MM.1S (cell line): ENCODE data around the gene FBXO44.
A peak's percentile ranks its signal among the peaks of the same experiment; 100 is the strongest.

Experiments
- DNase-seq: peaks from one replicate; pipeline ENCODE4 v3.0.0-alpha.2; 2015
- H2AFZ ChIP-seq: fragments of 300-600 bp; sonication (generic); 2 replicates; pipeline ENCODE4 v1.6.0; 2016; ENCODE audit warnings: antibody characterized with exemption, low read length
- H3F3A ChIP-seq: fragments of 300-600 bp; sonication (generic); 2 replicates; pipeline ENCODE4 v1.6.1; 2016; ENCODE audit warnings: mild to moderate bottlenecking, antibody characterized with exemption, low read length, moderate library complexity, mixed read lengths; ENCODE audit not compliant: insufficient read depth
- H3K27ac ChIP-seq: fragments of 300-600 bp; sonication (generic); 2 replicates; pipeline ENCODE4 v1.5.1; 2016; ENCODE audit warnings: mild to moderate bottlenecking, low read length
- H3K27me3 ChIP-seq: fragments of 300-600 bp; sonication (generic); replicated peaks from 2 replicates; pipeline ENCODE4 v1.6.0; 2016; ENCODE audit warnings: low read length; ENCODE audit not compliant: insufficient read depth
- H3K36me3 ChIP-seq: fragments of 300-600 bp; sonication (generic); replicated peaks from 2 replicates; pipeline ENCODE4 v1.6.1; 2016; ENCODE audit warnings: mild to moderate bottlenecking, low read length, mixed read lengths; ENCODE audit not compliant: insufficient read depth
- H3K4me1 ChIP-seq: fragments of 300-600 bp; sonication (generic); 2 replicates; pipeline ENCODE4 v1.6.1; 2016; ENCODE audit warnings: low read length, mixed read lengths
- H3K4me2 ChIP-seq: fragments of 300-600 bp; sonication (generic); 2 replicates; pipeline ENCODE4 v1.6.0; 2016; ENCODE audit warnings: low read depth, low read length
- H3K4me3 ChIP-seq: fragments of 300-600 bp; sonication (generic); 2 replicates; pipeline ENCODE4 v1.5.1; 2016; ENCODE audit warnings: low read length, mixed read lengths
- H3K79me2 ChIP-seq: fragments of 300-600 bp; sonication (generic); 2 replicates; pipeline ENCODE4 v1.6.1; 2016; ENCODE audit warnings: mixed run types, low read length, mixed read lengths
- H3K9ac ChIP-seq: fragments of 300-600 bp; sonication (generic); 2 replicates; pipeline ENCODE4 v1.6.1; 2016; ENCODE audit warnings: low read length, mixed read lengths
- H3K9me2 ChIP-seq: fragments of 300-600 bp; sonication (generic); replicated peaks from 2 replicates; pipeline ENCODE4 v1.6.1; 2016; ENCODE audit warnings: mild to moderate bottlenecking, low read length, mixed read lengths; ENCODE audit not compliant: insufficient read depth
- H3K9me3 ChIP-seq: fragments of 300-600 bp; sonication (generic); replicated peaks from 2 replicates; pipeline ENCODE4 v1.6.1; 2016; ENCODE audit warnings: mild to moderate bottlenecking, low read length, mixed read lengths; ENCODE audit not compliant: insufficient read depth
- H4K20me1 ChIP-seq: fragments of 300-600 bp; sonication (generic); 2 replicates; pipeline ENCODE4 v1.6.1; 2016; ENCODE audit warnings: mild to moderate bottlenecking, low read length, moderate library complexity, mixed read lengths; ENCODE audit not compliant: insufficient read depth
- CTCF ChIP-seq: fragments of 300-600 bp; sonication (generic); IDR thresholded peaks from 2 replicates; pipeline ENCODE4 v1.5.1; 2016; ENCODE audit warnings: antibody characterized with exemption, low read length, mixed read lengths
- EZH2 ChIP-seq: fragments of 300-600 bp; sonication (generic); optimal IDR thresholded peaks from 2 replicates; pipeline ENCODE3; 2017; ENCODE audit warnings: low read depth, mild to moderate bottlenecking, antibody characterized with exemption, low read length, mixed read lengths
- EZH2phosphoT487 ChIP-seq: fragments of 300-600 bp; sonication (generic); IDR thresholded peaks from 2 replicates; pipeline ENCODE4 v1.6.1; 2018; ENCODE audit warnings: antibody characterized with exemption, low read length

Gene FBXO44

DNA sequence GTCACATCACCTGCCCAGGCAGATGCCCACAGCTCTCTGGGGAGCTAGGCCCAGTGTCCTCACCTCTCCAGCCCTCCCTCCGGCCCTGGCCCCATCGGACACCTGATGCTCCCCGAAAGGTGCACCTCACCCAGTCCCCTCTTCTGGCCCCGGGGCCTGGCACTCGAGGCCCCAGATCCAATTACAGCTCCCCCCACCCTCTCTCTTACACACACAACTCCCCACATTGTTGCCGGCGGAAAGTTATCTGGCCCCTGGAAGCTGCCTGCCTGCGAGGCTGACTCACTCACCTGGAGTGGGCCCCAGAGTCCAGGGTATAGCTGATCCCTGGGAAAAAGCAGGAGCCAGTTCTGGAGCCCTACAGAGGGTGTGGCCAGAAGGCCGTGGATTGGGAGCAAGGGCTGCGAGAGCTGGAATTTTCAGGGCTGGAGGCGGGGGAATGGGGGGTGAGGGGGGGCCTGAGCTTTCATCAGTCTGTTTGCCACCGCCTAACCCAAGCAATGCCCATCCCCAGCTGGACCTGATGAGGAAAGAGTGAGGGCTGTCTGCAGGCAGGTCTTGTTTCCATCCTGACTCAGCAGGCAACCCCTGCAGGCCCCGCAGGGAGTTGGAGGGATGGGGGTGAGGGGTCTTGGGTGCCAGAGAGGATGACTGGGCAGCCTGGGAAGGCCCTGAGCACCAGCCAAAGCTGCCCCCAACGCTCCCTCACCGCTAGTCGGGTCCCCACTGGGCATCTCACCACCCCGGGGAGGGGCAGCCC lies 1.4 kb upstream of the FBXO44 start:
- Histone ChIP-seq H3K4me1 (peaks cover 15% of the 10 kb centered on the region), H4K20me1 (no peaks in the 10 kb centered on the region), H3K27ac (no peak overlapping the region), H3K9ac (no peak overlapping the region), H3K4me3 (no peak overlapping the region), H3K9me3 (no peaks in the 10 kb centered on the region), H3K9me2 (no peaks in the 10 kb centered on the region), H3K27me3 (no peaks in the 10 kb centered on the region; the same call in 1 of the 2 replicates), H2AFZ (no peak overlapping the region), H3K36me3 (no peaks in the 10 kb centered on the region), H3F3A (no peaks in the 10 kb centered on the region; the same call in 1 of the 2 replicates), H3K4me2 (peak overlapping the region; percentile 82; the same call in 1 of the 2 replicates), H3K79me2 (no peaks in the 10 kb centered on the region)
- no peak for DNase-seq
- no peak for TF ChIP-seq EZH2phosphoT487
- TF ChIP-seq CTCF, result no peak
- TF ChIP-seq EZH2, result no peak

DNA sequence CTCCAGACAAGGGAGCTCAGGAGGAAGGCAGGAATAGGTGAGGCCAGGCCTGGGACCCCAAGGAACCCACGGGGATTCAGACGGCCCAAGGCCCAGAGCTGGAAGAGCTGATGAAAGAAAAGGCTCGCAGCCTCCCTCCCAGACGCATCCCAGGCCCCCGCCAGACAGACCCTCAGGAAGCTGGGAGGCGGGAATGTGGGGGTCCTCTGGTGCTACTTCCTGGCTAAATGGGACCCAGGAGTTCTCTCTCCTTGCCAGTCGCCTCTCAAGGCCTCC lies 878 bp upstream of the FBXO44 start:
- Histone ChIP-seq H4K20me1 (no peaks in the 10 kb centered on the region), H3K4me1 (peaks cover 15% of the 10 kb centered on the region), H3K79me2 (no peaks in the 10 kb centered on the region), H3K4me3 (peak overlapping the region; percentile 78), H3K36me3 (no peaks in the 10 kb centered on the region), H3K27me3 (no peaks in the 10 kb centered on the region; the same call in 1 of the 2 replicates), H3K9me2 (no peaks in the 10 kb centered on the region), H3K27ac (no peak overlapping the region), H3K9me3 (no peaks in the 10 kb centered on the region), H3K4me2 (peak overlapping the region; percentile 82), H3F3A (no peaks in the 10 kb centered on the region; the same call in 1 of the 2 replicates), H3K9ac (peak overlapping the region; percentile 18; the same call in 1 of the 2 replicates), H2AFZ (peak overlapping the region; percentile 61; the same call in 1 of the 2 replicates)
- no peak for DNase-seq
- TF ChIP-seq EZH2 (no peak), EZH2phosphoT487 (no peak), CTCF (no peak)

DNA sequence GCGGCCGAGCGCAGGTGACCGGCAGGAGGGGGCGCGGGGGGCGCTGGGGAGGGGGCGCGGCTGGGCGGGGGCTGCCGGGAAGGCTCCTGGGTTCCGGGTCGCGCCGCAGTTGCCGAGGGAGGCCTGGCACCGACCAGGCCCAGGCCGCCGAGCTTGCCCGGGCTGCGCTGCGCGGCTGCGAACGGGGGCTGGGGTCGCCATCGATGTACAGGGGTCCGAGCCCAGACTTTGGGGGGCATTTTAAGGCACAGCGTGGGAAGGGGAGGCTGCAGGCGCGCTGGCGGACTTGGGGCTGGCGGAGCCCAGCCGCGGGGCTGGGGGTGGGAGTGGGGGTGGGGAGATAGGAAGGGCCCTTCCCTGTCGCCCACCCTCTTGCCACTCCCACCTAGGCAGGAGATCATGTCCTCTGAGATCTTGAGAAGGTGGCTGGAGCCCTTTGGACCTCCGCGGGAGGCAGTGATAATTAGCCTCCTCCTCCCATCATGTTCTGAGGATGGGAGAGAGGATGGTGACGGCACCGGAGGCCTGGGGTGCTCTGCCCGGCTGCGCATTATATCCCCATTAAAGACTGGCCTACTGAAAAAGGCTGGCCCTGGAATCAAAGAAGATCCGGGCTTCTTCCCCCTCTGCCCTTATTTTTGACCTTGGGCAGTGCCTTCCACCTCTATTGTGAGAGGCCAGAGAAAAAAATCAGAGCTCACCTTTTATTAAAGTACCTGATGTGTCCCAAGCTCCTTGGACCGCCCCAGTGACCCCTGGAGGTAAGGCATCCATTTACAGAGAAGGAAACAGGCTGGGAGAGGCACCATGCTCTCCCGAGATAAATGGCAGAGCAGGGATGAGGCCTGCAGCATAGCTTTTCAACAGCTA lies 497 bp downstream of the FBXO44 start:
- Histone ChIP-seq H3K4me1 (peaks cover 10% of the 10 kb centered on the region), H4K20me1 (no peaks in the 10 kb centered on the region), H3K27me3 (no peaks in the 10 kb centered on the region), H3K79me2 (no peaks in the 10 kb centered on the region), H3F3A (no peaks in the 10 kb centered on the region; the same call in 1 of the 2 replicates), H2AFZ (no peak overlapping the region), H3K4me3 (peak overlapping the region; percentile 45; the same call in 1 of the 2 replicates), H3K9ac (peak overlapping the region; percentile 38; the same call in 1 of the 2 replicates), H3K27ac (no peak overlapping the region), H3K9me2 (no peaks in the 10 kb centered on the region), H3K9me3 (no peaks in the 10 kb centered on the region), H3K4me2 (peak overlapping the region; percentile 51), H3K36me3 (no peaks in the 10 kb centered on the region)
- DNase-seq, result no peak
- TF ChIP-seq EZH2, result no peak
- no peak for TF ChIP-seq CTCF
- TF ChIP-seq EZH2phosphoT487, result no peak
